A549 treated with dexamethasone at 1 μM for 4 hours (cell line): ENCODE data around the gene NUP133. TPM values are rescaled to one million over a fixed set of nuclear protein-coding genes. Genes with fewer than 3 reads are reported as not detected.

ENCODE experiments used
- total RNA-seq: library from RNA; stranded (reverse); fragments of 200-300 nt; extraction: Qiagen RNA extraction; gene quantifications from 5 replicates; pipeline ENCODE4 v1.2.3, GENCODE V29; 2022

Gene NUP133
- 16.0 to 23.2 TPM (median 22.8 TPM) in 5 replicates for total RNA-seq

DNA sequence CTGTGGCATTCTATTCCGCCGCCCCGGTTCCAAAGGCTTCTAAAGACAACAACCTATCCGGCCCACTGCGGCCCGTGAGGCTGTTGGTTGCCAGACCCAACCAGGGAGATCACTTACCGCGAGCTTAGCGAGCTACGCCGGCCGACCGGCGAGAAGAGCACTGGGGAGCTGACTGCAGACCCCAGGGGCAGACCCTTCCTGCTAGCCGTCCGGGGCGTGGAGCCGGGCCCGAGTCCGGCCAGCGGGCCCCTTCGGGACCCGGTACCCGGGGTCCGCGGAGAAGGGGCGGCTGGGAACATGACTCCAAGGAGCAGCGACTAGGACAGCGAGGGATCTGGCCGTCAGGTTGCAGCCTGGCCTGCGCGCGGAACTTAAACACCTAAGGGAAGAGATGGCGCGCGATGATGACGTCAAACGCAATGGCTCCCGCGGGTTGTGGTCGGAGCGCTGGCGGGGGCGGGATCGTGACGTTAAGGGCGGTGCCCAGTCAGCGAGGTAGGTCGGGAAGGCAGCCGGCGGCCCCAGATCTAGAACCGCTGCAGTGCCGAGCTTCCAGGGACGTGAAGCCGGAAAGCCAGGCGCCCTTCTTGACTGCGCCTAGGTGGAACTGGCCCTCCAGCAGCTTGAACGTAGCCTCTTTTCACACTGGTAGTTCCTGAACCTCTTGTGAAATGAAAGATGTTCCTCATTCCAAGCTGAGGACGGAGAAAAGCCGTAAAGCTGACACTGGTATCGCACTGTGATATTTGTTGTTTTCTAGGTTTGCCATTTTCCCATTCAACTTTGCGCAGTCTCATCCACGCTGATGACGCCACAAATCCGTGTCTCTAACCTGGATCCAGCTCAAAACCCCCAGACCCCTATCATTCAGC, at the start of gene NUP133:
NUP133 (minus strand) TSS at position 391 of the 872 bp plus-strand sequence; CDS start at position 299, 92 bp downstream.

DNA sequence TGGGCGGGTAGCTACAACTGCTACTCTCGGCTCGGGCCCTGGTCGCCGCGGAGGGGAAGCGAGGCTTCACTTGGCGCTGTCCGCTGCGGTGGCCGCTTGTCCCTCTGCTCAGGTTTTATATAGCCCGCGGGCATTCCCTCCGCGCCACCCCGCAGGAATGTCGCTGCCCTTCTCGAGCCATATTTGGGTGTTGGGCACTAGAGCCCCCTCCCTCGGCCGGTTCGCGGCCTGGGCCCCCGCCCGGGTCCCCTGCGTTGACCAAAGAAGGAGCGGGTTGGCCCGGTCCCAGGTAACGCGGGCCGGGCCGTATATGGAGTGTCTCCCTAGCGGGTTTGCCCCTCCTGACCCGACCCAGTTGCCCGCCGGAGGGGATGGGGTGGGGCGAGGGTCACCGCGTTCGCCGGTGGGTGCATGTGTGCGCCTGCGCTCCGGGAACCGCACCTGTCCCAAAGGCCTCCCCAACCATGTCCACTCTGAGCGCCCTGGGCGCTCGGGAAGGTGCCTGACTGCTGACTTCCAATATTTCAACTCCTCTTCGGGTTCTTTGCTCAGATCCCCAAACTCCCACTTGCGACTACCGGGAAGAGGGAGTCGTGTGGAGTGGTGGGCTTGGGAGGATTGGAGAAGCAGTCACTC, 74.0 kb downstream of the NUP133 start, which contains the start of gene ACTA1:
ACTA1 (minus strand) TSS at position 90 of the 636 bp plus-strand sequence. CDS start 979 bp downstream, outside the sequence.

Other genes with a start within 250 kb of the NUP133 start
- 48.9 to 59.1 TPM (median 50.5 TPM) in 5 replicates for gene RAB4A, start 237.2 kb downstream of the NUP133 start, total RNA-seq
- gene CCSAP, start 165.3 kb downstream of the NUP133 start, total RNA-seq = 5.7 to 8.6 TPM (median 6.7 TPM) in 5 replicates
- gene ACTA1, start 74.2 kb downstream of the NUP133 start, total RNA-seq = 0.09 to 0.17 TPM (median 0.10 TPM) in 3 of 5 replicates, not detected in the others
- gene ABCB10, start 50.4 kb upstream of the NUP133 start, total RNA-seq = 15.3 to 19.9 TPM (median 18.6 TPM) in 5 replicates
- 22.5 to 25.6 TPM (median 24.3 TPM) in 5 replicates for gene TAF5L, start 117.8 kb upstream of the NUP133 start, total RNA-seq
- 12.4 to 16.5 TPM (median 14.7 TPM) in 5 replicates for gene URB2, start 117.9 kb upstream of the NUP133 start, total RNA-seq